ENCODE data around the gene SLC27A5. TPM values are rescaled to one million over a fixed set of nuclear protein-coding genes. Genes with fewer than 3 reads are reported as not detected.

The SLC27A5 gene
- total RNA-seq, 2 experiments from 2014 or later: 23.4 to 28.0 TPM

DNA sequence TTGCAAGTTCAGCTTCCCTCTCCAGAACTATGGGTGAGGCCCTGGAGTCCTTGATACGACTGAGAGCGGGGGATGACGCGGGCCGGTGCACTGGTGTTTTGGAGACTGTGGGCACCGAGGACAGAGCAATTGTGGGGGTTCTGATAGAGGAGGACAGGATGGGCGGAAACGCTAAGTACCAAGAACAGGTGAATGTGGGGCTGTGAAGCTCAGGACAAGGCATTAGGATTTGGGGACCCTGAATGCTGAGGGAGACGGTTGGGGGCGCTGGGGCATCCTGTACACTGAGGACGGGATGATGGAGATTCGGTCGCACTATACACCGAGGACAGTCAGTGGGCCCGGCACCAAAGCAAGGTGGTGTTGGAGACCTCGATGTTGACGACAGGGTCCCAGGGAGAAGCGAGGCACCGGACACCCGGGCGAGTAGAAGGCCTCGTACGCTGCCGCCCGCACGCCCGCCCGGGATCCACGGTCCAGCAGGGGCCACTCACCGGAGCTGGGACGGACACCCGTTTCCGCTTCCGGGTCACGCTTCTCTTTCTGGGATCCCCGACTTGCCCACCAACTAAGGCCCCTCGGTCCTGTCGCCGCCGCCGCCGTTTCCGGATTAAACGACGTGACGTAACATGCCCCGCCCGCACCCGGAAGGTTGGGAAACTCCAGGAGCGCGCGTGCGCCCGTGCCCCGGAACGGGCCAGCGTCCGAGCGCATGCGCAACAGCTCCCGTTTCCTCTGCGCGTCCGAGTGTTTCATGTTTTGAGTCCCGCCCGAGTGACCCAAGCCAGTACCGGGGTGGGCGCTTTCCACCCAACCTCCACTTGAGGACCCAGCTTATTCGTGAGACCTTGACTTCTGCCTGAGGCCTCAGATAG is 42.9 kb upstream of the SLC27A5 start, which contains the start of gene CHMP2A:
Gene CHMP2A, minus strand, starts transcription at position 612 of the 875 bp plus-strand sequence. CDS start 893 bp downstream, outside the sequence.
- Mint-ChIP-seq H3K36me3 (peaks cover 68% of the 10 kb centered on the region), H3K4me1 (peaks cover 32% of the 10 kb centered on the region), H3K27me3 (no peaks in the 10 kb centered on the region), H3K4me3 (peak within 1 kb of the TSS; percentile 86), H3K27ac (peak within 1 kb of the TSS; percentile 89), H3K9me3 (no peaks in the 10 kb centered on the region)
- peak; percentile 98 for DNase-seq

DNA sequence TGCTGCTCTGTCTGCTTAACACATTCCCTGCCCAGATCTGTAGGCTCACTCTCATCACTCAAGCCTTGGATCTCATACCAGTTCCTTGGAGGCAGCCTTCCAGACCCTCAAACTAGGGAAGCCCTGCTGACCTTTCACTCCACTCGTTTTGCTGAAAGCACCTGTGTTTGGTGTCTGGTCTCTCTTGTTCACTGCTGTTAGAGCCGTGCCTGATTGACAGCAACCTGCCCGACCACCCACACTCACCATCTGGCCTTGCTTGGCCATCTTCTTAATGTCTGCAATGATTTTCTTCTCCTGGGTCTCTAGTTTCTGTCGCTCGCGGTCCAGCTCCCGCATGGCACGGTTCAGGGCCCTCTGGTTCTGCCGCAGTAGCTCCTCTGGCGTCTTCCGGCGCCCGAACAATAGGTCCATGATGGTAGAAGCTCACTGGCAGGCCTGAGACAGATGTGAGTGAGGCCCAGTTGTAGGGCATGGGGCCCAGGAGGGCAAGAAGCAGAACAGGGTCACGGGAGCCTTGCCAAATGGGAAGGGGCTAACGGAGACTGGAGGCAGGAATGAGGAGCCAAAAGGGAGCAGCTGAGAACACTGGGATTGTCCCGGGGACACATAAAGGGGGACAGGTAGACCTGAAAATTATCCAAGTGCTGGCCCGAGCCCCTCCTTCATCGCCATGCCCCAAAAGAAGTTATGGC is 42.2 kb upstream of the SLC27A5 start:
- Mint-ChIP-seq H3K27ac (peak overlapping the region; percentile 89), H3K4me3 (peak overlapping the region; percentile 86), H3K36me3 (peaks cover 64% of the 10 kb centered on the region), H3K4me1 (peaks cover 29% of the 10 kb centered on the region), H3K27me3 (no peaks in the 10 kb centered on the region), H3K9me3 (no peaks in the 10 kb centered on the region)
- DNase-seq: no peak

DNA sequence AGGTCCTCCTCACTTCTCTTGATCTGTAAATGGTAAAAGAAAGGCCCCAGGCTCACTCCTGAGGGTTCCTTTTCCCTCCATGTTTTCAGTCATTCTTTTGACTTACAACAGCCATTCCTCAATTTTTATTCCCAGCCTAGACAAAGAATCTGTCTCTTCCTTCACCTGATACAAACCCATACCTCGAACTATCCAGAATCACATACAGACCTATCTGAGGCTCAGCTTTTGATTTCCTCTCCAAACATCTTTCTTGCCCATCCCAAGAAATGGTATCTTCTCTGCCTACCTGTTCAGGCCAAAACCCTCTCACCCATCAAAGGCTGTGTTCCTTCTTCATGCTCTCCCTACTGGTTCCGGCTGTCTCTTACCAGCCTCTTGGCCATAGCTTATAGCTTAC is 40.9 kb upstream of the SLC27A5 start:
- Mint-ChIP-seq H3K27ac (peak overlapping the region; percentile 4), H3K36me3 (peaks cover 66% of the 10 kb centered on the region), H3K4me1 (peaks cover 34% of the 10 kb centered on the region), H3K9me3 (no peaks in the 10 kb centered on the region), H3K27me3 (no peaks in the 10 kb centered on the region), H3K4me3 (no peak overlapping the region)
- DNase-seq: no peak

GRCh38 chr19:58551577-58552471 is 40.0 kb upstream of the SLC27A5 start:
- H3K36me3 Mint-ChIP-seq: peaks cover 63% of the 10 kb centered on the region
- H3K4me1 Mint-ChIP-seq: peaks cover 35% of the 10 kb centered on the region
- H3K27me3 Mint-ChIP-seq: no peaks in the 10 kb centered on the region
- no peaks in the 10 kb centered on the region for H3K9me3 Mint-ChIP-seq
- no peak for DNase-seq
- no peak overlapping the region for H3K4me3 Mint-ChIP-seq
- H3K27ac Mint-ChIP-seq: peak overlapping the region; percentile 16

- H3K27ac Mint-ChIP-seq: no peak overlapping the region
- no peak for DNase-seq
- H3K36me3 Mint-ChIP-seq: peaks cover 63% of the 10 kb centered on the region
- H3K4me1 Mint-ChIP-seq: peaks cover 35% of the 10 kb centered on the region
- no peaks in the 10 kb centered on the region for H3K9me3 Mint-ChIP-seq
- H3K27me3 Mint-ChIP-seq: no peaks in the 10 kb centered on the region
- H3K4me3 Mint-ChIP-seq: no peak overlapping the region
Observed at GRCh38 chr19:58551123-58551497, 39.3 kb upstream of the SLC27A5 start.

GRCh38 chr19:58550362-58551122 is 38.8 kb upstream of the SLC27A5 start:
- Mint-ChIP-seq H3K27me3 (no peaks in the 10 kb centered on the region), H3K9me3 (no peaks in the 10 kb centered on the region), H3K4me1 (peaks cover 39% of the 10 kb centered on the region), H3K27ac (no peak overlapping the region), H3K4me3 (no peak overlapping the region), H3K36me3 (peaks cover 66% of the 10 kb centered on the region)
- no peak for DNase-seq

GRCh38 chr19:58549664-58550361 is 38.0 kb upstream of the SLC27A5 start:
- Mint-ChIP-seq H3K27ac (peak overlapping the region; percentile 67), H3K4me3 (no peak overlapping the region), H3K36me3 (peaks cover 67% of the 10 kb centered on the region), H3K27me3 (no peaks in the 10 kb centered on the region), H3K9me3 (no peaks in the 10 kb centered on the region), H3K4me1 (peaks cover 33% of the 10 kb centered on the region)
- no peak for DNase-seq

GRCh38 chr19:58548859-58549663 is 37.3 kb upstream of the SLC27A5 start:
- Mint-ChIP-seq H3K4me1 (peaks cover 32% of the 10 kb centered on the region), H3K9me3 (no peaks in the 10 kb centered on the region), H3K4me3 (no peak overlapping the region), H3K27me3 (no peaks in the 10 kb centered on the region), H3K27ac (peak overlapping the region; percentile 67), H3K36me3 (peaks cover 63% of the 10 kb centered on the region)
- no peak for DNase-seq

GRCh38 chr19:58547323-58548312 is 35.8 kb upstream of the SLC27A5 start:
- H3K4me3 Mint-ChIP-seq: peak overlapping the region; percentile 94
- H3K4me1 Mint-ChIP-seq: peaks cover 30% of the 10 kb centered on the region
- H3K36me3 Mint-ChIP-seq: peaks cover 54% of the 10 kb centered on the region

GRCh38 chr19:58546019-58546530 is 34.3 kb upstream of the SLC27A5 start:
- Mint-ChIP-seq H3K27me3 (peaks cover 21% of the 10 kb centered on the region), H3K27ac (peak overlapping the region; percentile 94), H3K4me1 (peaks cover 26% of the 10 kb centered on the region), H3K4me3 (peak overlapping the region; percentile 94), H3K9me3 (no peaks in the 10 kb centered on the region), H3K36me3 (peaks cover 44% of the 10 kb centered on the region)
- DNase-seq: no peak

More at GRCh38 chr19:58547323-58548312, 35.8 kb upstream of the SLC27A5 start:
- Mint-ChIP-seq H3K27ac (peak overlapping the region; percentile 12), H3K27me3 (peaks cover 10% of the 10 kb centered on the region), H3K9me3 (no peaks in the 10 kb centered on the region)
- DNase-seq: no peak

GRCh38 chr19:58545286-58546018 is 33.7 kb upstream of the SLC27A5 start:
- DNase-seq: no peak
- Mint-ChIP-seq H3K9me3 (no peaks in the 10 kb centered on the region), H3K36me3 (peaks cover 37% of the 10 kb centered on the region)

More at GRCh38 chr19:58545286-58546018, 33.7 kb upstream of the SLC27A5 start:
- peaks cover 24% of the 10 kb centered on the region for H3K4me1 Mint-ChIP-seq
- H3K4me3 Mint-ChIP-seq: peak overlapping the region; percentile 94
- H3K27ac Mint-ChIP-seq: peak overlapping the region; percentile 94
- peaks cover 24% of the 10 kb centered on the region for H3K27me3 Mint-ChIP-seq
